Breast epithelium (tissue), 4 donors: ENCODE results near the gene TIFAB. TPM values are rescaled to one million over a fixed set of nuclear protein-coding genes. Genes with fewer than 3 reads are reported as not detected.

ENCODE experiments used
- DNase-seq, 2 donors: peaks; one replicate each; pipeline ENCODE4 v3.0.0-alpha.2; 2019; ENCODE audit warnings: low spot score in 2 of 2
- H3K27ac ChIP-seq, 2 donors: fragments of 200-600 bp; sonication (generic) in 1 of 2; one replicate each; pipeline ENCODE4 v1.5.1; 2016 to 2019; ENCODE audit warnings: mild to moderate bottlenecking in 1 of 2
- H3K27me3 ChIP-seq, 2 donors: fragments of 200-600 bp; sonication (generic) in 1 of 2; one replicate each; pipeline versions ENCODE4 v1.5.1 to v1.6.0; 2017 to 2019; ENCODE audit warnings: control low read depth in 1 of 2, mild to moderate bottlenecking in 1 of 2
- H3K36me3 ChIP-seq: fragments of 200-600 bp; one replicate; pipeline ENCODE4 v1.5.1; 2019
- H3K4me1 ChIP-seq, 2 donors: fragments of 200-600 bp; sonication (generic); one replicate each; pipeline ENCODE4 v1.5.1; 2016 to 2019; ENCODE audit warnings: control low read depth in 1 of 2
- H3K4me3 ChIP-seq, 3 donors: fragments of 200-600 bp; sonication (generic); 1 replicate in 2 of 3; 2 replicates in 1 of 3; pipeline ENCODE4 v1.5.1; 2016 to 2019; ENCODE audit warnings: mild to moderate bottlenecking in 3 of 3, moderate library complexity in 2 of 3
- H3K9me3 ChIP-seq, 2 donors: fragments of 200-600 bp; sonication (generic) in 1 of 2; one replicate each; pipeline ENCODE4 v1.5.1; 2016 to 2019; ENCODE audit warnings: control low read depth in 1 of 2
- POLR2A ChIP-seq: fragments of 450-650 bp; IDR thresholded peaks from one replicate; pipeline ENCODE4 v1.6.1; 2016; ENCODE audit warnings: antibody characterized with exemption, mild to moderate bottlenecking, moderate library complexity
- POLR2AphosphoS5 ChIP-seq, 3 donors: sonication (generic); formaldehyde crosslinking; IDR thresholded peaks; one replicate each; pipeline ENCODE4 v1.6.1; 2017; ENCODE audit warnings: antibody characterized with exemption in 3 of 3
- intact Hi-C: fragments of 100-400 bp; cut with DNase I; formaldehyde crosslinking; loops from one replicate; pipeline ENCODE4 v1.15.1; 2023; ENCODE audit warnings: low total_unique reads
- total RNA-seq, 3 donors: library from RNA; depleted of rRNA; stranded (reverse); fragments of >200 nt; gene quantifications; one replicate each; pipeline ENCODE4 v1.1.0, GENCODE V29; 2016
- TF ChIP-seq, protein P1 (sequence below), 3 donors: fragments of 450-650 bp; IDR thresholded peaks; one replicate each; pipeline ENCODE4 v1.5.1; 2016 to 2017; ENCODE audit warnings: antibody characterized with exemption in 3 of 3, mild to moderate bottlenecking in 3 of 3, moderate library complexity in 3 of 3

Gene TIFAB
- total RNA-seq, 3 donors from 2014 or later: not detected

- no peaks in the 10 kb centered on the region for H3K4me1 ChIP-seq
- no peak overlapping the region for H3K27ac ChIP-seq
- TF ChIP-seq POLR2AphosphoS5 (IDR thresholded peaks at IDR 0.05) (no peak), POLR2A (no peak)
- TF ChIP-seq, protein P1, sequence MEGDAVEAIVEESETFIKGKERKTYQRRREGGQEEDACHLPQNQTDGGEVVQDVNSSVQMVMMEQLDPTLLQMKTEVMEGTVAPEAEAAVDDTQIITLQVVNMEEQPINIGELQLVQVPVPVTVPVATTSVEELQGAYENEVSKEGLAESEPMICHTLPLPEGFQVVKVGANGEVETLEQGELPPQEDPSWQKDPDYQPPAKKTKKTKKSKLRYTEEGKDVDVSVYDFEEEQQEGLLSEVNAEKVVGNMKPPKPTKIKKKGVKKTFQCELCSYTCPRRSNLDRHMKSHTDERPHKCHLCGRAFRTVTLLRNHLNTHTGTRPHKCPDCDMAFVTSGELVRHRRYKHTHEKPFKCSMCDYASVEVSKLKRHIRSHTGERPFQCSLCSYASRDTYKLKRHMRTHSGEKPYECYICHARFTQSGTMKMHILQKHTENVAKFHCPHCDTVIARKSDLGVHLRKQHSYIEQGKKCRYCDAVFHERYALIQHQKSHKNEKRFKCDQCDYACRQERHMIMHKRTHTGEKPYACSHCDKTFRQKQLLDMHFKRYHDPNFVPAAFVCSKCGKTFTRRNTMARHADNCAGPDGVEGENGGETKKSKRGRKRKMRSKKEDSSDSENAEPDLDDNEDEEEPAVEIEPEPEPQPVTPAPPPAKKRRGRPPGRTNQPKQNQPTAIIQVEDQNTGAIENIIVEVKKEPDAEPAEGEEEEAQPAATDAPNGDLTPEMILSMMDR (IDR thresholded peaks at IDR 0.05): no peak
- no peaks in the 10 kb centered on the region for H3K36me3 ChIP-seq
- intact Hi-C loops: no loop called here
- no peak for DNase-seq
- no peak overlapping the region for H3K4me3 ChIP-seq
- H3K27me3 ChIP-seq: peaks cover 0 to 8% of the 10 kb centered on the region in 2 donors
- no peaks in the 10 kb centered on the region for H3K9me3 ChIP-seq
Observed at GRCh38 chr5:135481909-135482311, 29.8 kb upstream of the TIFAB start.

DNA sequence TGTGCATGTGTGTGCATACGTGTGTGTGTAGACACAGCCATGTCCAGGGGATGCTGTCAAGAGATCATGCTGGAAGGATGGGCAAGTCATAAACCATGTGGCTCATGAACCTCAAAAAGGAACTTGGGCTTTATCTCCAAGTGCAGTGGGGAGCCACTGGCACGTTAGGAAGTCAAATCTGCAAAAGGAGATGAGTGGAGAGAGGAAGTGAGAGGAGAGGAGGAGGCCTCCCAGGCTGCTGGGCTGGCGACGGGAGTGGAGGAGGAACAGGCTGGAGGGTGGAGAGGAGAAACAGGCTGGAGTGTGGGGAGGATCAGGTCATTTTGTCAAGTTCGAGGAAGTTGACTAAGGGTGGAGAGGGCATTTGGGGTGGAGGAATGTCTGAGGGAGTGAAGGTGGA, 29.2 kb upstream of the TIFAB start:
- Histone ChIP-seq H3K27ac (no peak overlapping the region), H3K27me3 (peaks cover 0 to 8% of the 10 kb centered on the region in 2 donors), H3K36me3 (no peaks in the 10 kb centered on the region), H3K4me3 (no peak overlapping the region), H3K4me1 (no peaks in the 10 kb centered on the region), H3K9me3 (no peaks in the 10 kb centered on the region)
- no peak for DNase-seq
- TF ChIP-seq, protein P1 (IDR thresholded peaks at IDR 0.05): no peak
- intact Hi-C loops: no loop called here

GRCh38 chr5:135480511-135480910, 28.4 kb upstream of the TIFAB start:
- Histone ChIP-seq H3K9me3 (no peaks in the 10 kb centered on the region), H3K27me3 (peaks cover 0 to 8% of the 10 kb centered on the region in 2 donors), H3K4me3 (no peak overlapping the region), H3K4me1 (no peaks in the 10 kb centered on the region), H3K27ac (no peak overlapping the region), H3K36me3 (no peaks in the 10 kb centered on the region)
- DNase-seq: no peak
- TF ChIP-seq, protein P1 (IDR thresholded peaks at IDR 0.05): no peak
- TF ChIP-seq POLR2AphosphoS5 (IDR thresholded peaks at IDR 0.05): no peak
- TF ChIP-seq POLR2A: no peak
- intact Hi-C loops: no loop called here

DNA sequence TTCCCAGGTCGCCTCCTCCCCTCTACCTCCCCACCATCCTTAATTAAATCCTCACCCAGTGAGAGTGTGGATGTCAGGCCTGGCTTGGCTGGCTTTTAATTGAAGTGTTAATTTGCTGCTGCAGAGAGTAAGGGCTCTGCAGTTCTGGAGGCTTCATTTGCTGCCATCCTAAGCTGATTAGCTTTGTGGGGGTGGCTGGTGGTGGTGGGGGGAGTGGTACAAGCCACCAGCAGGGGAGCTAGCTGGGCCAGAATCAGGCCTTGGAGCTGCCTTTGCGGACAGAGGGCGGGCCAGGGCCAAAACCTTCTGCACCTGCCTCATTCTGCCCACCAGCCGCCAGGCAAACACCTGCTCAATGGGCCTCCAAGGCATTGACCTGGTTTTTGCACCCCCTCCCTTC, 26.8 kb upstream of the TIFAB start:
- intact Hi-C loops: no loop called here
- Histone ChIP-seq H3K9me3 (no peaks in the 10 kb centered on the region), H3K4me1 (no peaks in the 10 kb centered on the region), H3K27ac (no peak overlapping the region), H3K4me3 (no peak overlapping the region), H3K36me3 (no peaks in the 10 kb centered on the region), H3K27me3 (peaks cover 0 to 8% of the 10 kb centered on the region in 2 donors)
- no peak for DNase-seq
- TF ChIP-seq POLR2A: no peak
- TF ChIP-seq, protein P1 (IDR thresholded peaks at IDR 0.05): no peak
- no peak for TF ChIP-seq POLR2AphosphoS5 (IDR thresholded peaks at IDR 0.05)

- Histone ChIP-seq H3K4me3 (no peak overlapping the region), H3K9me3 (no peaks in the 10 kb centered on the region), H3K36me3 (no peaks in the 10 kb centered on the region), H3K27ac (no peak overlapping the region), H3K4me1 (no peaks in the 10 kb centered on the region), H3K27me3 (peaks cover 0 to 11% of the 10 kb centered on the region in 2 donors)
- intact Hi-C loops: no loop called here
- no peak for DNase-seq
- TF ChIP-seq, protein P1 (IDR thresholded peaks at IDR 0.05): no peak
- TF ChIP-seq POLR2AphosphoS5 (IDR thresholded peaks at IDR 0.05): no peak
- TF ChIP-seq POLR2A: no peak
Observed at GRCh38 chr5:135477613-135478066, 25.5 kb upstream of the TIFAB start.
